ENCODE data around the gene HYI. TPM values are rescaled to one million over a fixed set of nuclear protein-coding genes. Genes with fewer than 3 reads are reported as not detected.

The HYI gene
- total RNA-seq, 1 donor from 2014 or later, result 10.0 TPM

DNA sequence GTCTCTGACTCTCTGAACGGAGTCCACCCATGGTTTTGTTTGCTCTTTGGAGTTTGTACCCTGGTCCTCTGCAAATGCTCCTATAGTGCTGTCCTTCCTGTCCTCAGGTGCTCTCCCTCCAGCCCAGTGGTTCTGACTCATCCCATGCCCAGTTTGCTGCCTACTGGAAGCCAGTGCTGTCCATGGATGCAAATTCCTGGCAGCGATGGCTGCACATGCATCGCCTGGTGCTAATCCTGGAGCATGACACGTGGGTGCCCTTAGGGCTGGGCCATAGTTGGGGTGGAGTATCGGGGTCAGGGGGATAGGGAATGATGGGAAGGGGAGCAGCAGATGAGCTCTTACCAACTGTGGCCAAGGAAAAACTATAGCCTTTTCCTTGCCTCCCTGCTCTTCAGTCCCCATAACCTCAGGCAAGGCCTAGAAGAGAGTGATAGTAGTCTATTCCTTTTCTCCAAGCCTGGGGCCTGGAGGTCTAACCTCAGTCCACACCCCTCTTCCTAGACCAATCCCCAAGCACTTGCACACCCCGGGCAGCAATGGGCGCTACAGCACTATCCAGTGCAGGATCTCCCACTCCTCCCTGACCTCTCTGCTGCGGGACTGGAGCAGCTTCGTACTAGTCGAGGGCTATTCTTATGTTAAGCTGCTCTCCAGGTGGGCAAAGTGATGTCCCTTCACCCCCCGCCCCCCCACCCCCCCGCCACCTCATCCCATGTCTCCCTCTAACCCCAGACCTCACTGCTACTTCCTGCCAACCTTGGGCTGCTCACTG is 31.6 kb downstream of the HYI start:
- ChIA-PET POLR2A (interaction anchor here (0.6 kb wide), 1 partner anchor 353 kb away, joined by 3 read pairs; no protein-coding TSS in a partner anchor), CTCF (no interaction called here)
- DNase-seq (no peak), ATAC-seq (ENCODE audit: low read depth) (no peak)
- Mint-ChIP-seq H3K36me3 (ENCODE audit: low read depth) (peaks cover 45% of the 10 kb centered on the region), H3K27me3 (no peaks in the 10 kb centered on the region), H3K4me3 (no peak overlapping the region), H3K4me1 (no peaks in the 10 kb centered on the region), H3K27ac (no peak overlapping the region), H3K9me3 (no peaks in the 10 kb centered on the region)
- TF ChIP-seq, protein P1, sequence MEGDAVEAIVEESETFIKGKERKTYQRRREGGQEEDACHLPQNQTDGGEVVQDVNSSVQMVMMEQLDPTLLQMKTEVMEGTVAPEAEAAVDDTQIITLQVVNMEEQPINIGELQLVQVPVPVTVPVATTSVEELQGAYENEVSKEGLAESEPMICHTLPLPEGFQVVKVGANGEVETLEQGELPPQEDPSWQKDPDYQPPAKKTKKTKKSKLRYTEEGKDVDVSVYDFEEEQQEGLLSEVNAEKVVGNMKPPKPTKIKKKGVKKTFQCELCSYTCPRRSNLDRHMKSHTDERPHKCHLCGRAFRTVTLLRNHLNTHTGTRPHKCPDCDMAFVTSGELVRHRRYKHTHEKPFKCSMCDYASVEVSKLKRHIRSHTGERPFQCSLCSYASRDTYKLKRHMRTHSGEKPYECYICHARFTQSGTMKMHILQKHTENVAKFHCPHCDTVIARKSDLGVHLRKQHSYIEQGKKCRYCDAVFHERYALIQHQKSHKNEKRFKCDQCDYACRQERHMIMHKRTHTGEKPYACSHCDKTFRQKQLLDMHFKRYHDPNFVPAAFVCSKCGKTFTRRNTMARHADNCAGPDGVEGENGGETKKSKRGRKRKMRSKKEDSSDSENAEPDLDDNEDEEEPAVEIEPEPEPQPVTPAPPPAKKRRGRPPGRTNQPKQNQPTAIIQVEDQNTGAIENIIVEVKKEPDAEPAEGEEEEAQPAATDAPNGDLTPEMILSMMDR (IDR thresholded peaks at IDR 0.05), result no peak
- intact Hi-C loops (cut with micrococcal nuclease), result no loop called here

DNA sequence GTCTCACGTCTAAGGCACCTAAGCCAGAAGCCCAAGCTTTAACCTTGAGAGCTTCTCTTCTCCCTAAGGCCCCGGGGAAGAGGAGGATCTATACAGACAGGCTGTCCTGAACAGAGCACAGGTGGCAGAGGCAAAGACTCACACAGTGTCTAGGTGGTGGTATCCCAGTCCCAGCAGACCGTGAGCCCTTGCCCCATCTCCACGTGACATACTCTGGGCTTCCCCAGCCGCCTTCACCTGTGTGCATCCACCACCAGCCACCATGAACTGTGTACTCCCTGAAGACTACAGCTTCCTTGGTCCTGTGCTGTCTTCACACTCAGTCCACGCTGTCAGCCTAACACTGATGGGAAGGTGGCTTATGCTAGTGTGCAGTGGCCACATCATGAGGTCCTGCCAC is 32.3 kb downstream of the HYI start:
- ATAC-seq (ENCODE audit: low read depth), result no peak
- H3K36me3 Mint-ChIP-seq (ENCODE audit: low read depth), result peaks cover 37% of the 10 kb centered on the region
- H3K4me3 Mint-ChIP-seq, result no peak overlapping the region
- no peaks in the 10 kb centered on the region for H3K4me1 Mint-ChIP-seq
- ChIA-PET CTCF (no interaction called here), POLR2A (no interaction called here)
- TF ChIP-seq, protein P1 (IDR thresholded peaks at IDR 0.05), result no peak
- no peaks in the 10 kb centered on the region for H3K27me3 Mint-ChIP-seq
- no peak for DNase-seq
- H3K27ac Mint-ChIP-seq, result no peak overlapping the region
- no peaks in the 10 kb centered on the region for H3K9me3 Mint-ChIP-seq
- intact Hi-C loops (cut with micrococcal nuclease), result no loop called here

DNA sequence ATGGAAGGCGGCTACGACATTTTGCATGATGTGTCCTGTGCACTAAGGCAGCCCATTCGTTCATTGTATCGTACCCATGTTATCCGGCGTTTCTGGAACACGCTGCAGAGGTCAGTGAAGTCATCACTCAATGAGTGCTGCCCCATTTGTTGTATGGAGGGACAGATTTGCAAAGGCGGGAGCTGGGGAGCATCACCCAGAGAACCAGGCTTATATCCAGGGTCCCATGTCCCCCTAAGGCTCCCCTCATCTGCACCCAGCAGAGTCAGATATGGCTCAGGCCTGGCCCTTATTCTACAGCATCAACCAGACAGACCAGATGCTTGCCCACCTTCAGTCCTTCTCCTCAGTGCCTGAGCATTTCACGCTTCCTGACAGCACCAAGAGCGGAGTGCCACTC is 32.9 kb downstream of the HYI start:
- Mint-ChIP-seq H3K4me3 (no peak overlapping the region), H3K27me3 (no peaks in the 10 kb centered on the region), H3K9me3 (no peaks in the 10 kb centered on the region), H3K36me3 (ENCODE audit: low read depth) (peaks cover 32% of the 10 kb centered on the region), H3K4me1 (no peaks in the 10 kb centered on the region), H3K27ac (no peak overlapping the region)
- POLR2A ChIA-PET, result no interaction called here
- TF ChIP-seq, protein P1 (IDR thresholded peaks at IDR 0.05), result no peak
- CTCF ChIA-PET, result no interaction called here
- no peak for ATAC-seq (ENCODE audit: low read depth)
- intact Hi-C loops (cut with micrococcal nuclease), result no loop called here
- no peak for DNase-seq

DNA sequence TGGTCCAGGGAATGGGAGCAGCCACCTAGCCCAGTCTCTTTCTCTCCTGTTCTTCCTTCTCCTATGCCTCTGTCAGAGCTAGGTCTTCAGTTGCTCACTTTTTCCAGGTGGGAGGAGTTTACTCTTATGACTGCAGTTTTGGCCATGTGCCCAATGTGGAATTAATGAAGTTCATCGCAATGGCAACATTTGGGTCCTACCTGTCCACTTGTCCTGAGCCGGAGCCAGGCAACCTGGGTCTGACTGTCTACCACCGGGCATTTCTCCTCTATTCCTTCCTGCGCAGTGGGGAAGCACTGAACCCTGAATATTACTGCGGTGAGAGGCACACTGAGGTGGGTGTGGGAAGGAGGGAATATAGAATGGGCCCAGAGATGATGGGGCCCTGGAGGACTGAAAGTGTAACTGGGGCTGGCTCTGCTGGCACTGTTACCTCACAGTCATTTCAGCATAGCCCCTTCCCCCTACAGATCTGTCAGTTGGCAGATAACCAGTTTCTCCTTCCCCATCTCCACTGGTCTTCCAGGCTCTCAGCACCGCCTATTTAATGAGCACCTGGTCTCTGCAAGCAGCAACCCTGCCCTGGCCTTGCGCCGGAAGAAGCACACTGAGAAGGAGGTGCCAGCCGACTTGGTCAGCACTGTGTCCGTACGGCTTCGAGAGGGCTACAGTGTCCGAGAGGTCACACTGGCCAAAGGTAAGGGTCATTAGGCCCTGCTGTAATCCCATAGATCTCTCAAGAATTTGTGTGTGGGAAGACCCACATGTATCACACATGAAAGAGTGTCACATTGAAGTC is 33.9 kb downstream of the HYI start:
- Mint-ChIP-seq H3K4me1 (no peaks in the 10 kb centered on the region), H3K27me3 (no peaks in the 10 kb centered on the region), H3K27ac (no peak overlapping the region), H3K4me3 (no peak overlapping the region), H3K9me3 (no peaks in the 10 kb centered on the region), H3K36me3 (ENCODE audit: low read depth) (peaks cover 25% of the 10 kb centered on the region)
- ChIA-PET CTCF (interaction anchor here (1.8 kb wide), 1 partner anchor 193 kb away, joined by 6 read pairs; no protein-coding TSS in a partner anchor), POLR2A (no interaction called here)
- TF ChIP-seq, protein P1 (IDR thresholded peaks at IDR 0.05), result no peak
- intact Hi-C loops (cut with micrococcal nuclease), result no loop called here
- ATAC-seq (ENCODE audit: low read depth) (no peak), DNase-seq (no peak)

DNA sequence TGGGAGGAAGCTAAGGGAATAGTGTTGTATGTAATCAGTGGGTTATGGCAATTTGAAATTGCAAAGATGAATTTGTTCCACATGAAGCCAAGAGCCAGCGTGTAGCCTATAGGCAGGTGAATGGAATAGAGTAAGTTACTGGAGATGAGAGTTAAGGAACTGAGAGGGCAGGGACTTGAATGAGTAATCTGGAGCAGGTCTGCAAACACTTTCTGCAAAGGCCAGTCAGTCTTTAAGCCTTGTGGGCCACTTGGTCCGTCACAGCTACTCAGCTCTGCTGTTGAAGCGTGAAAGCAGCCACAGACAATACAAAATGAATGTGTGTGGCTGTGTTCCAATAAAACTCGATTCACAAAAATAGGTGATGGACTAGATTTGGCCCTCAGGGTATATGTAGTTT is 34.9 kb downstream of the HYI start:
- Mint-ChIP-seq H3K27me3 (no peaks in the 10 kb centered on the region), H3K36me3 (ENCODE audit: low read depth) (peaks cover 20% of the 10 kb centered on the region), H3K9me3 (no peaks in the 10 kb centered on the region), H3K4me1 (no peaks in the 10 kb centered on the region), H3K27ac (no peak overlapping the region), H3K4me3 (no peak overlapping the region)
- CTCF ChIA-PET, result interaction anchor here (1.8 kb wide), 1 partner anchor 192 kb away, joined by 6 read pairs; no protein-coding TSS in a partner anchor
- POLR2A ChIA-PET, result interaction anchor here (0.8 kb wide), 1 partner anchor 195 kb away, joined by 3 read pairs; no protein-coding TSS in a partner anchor
- no peak for DNase-seq
- TF ChIP-seq, protein P1 (IDR thresholded peaks at IDR 0.05), result no peak
- no peak for ATAC-seq (ENCODE audit: low read depth)
- intact Hi-C loops (cut with micrococcal nuclease), result no loop called here
